Mucosa of rectum (tissue), 2 donors: ENCODE results near the gene PCDHGC5.

Source experiments
- H3K27ac ChIP-seq, 2 donors: one replicate each; pipeline ENCODE4 v1.7.0; 2013; ENCODE audit warnings: inconsistent platforms in 2 of 2, low read depth in 2 of 2, low read length in 2 of 2
- H3K27me3 ChIP-seq, 2 donors: one replicate each; pipeline ENCODE4 v1.7.0; 2013; ENCODE audit warnings: low read length in 2 of 2; ENCODE audit not compliant: control insufficient read depth in 2 of 2, insufficient read depth in 2 of 2
- H3K36me3 ChIP-seq, 2 donors: one replicate each; pipeline ENCODE4 v1.7.0; 2013; ENCODE audit warnings: low read length in 2 of 2; ENCODE audit not compliant: control insufficient read depth in 2 of 2, insufficient read depth in 2 of 2
- H3K4me1 ChIP-seq, 2 donors: one replicate each; pipeline ENCODE4 v1.7.0; 2013; ENCODE audit warnings: low read length in 2 of 2, mild to moderate bottlenecking in 1 of 2; ENCODE audit not compliant: control insufficient read depth in 2 of 2, insufficient read depth in 2 of 2
- H3K4me3 ChIP-seq, 2 donors: one replicate each; pipeline ENCODE4 v1.7.0; 2013; ENCODE audit warnings: low read length in 2 of 2
- H3K9ac ChIP-seq, 2 donors: one replicate each; pipeline ENCODE4 v1.7.0; 2013; ENCODE audit warnings: low read length in 2 of 2, low read depth in 1 of 2, mild to moderate bottlenecking in 1 of 2
- H3K9me3 ChIP-seq, 2 donors: one replicate each; pipeline ENCODE4 v1.7.0; 2013; ENCODE audit warnings: low read length in 2 of 2; ENCODE audit not compliant: control insufficient read depth in 2 of 2
- donor health status: healthy.
- donor health status: Normal muscosa, but diverticular disease.

Gene PCDHGC5

GRCh38 chr5:141490771-141491170 is 1.9 kb downstream of the PCDHGC5 start:
- peaks cover 0 to 3% of the 10 kb centered on the region in 2 donors for H3K4me1 ChIP-seq
- H3K4me3 ChIP-seq: no peak overlapping the region
- no peak overlapping the region for H3K27ac ChIP-seq
- peaks cover 0 to 4% of the 10 kb centered on the region in 2 donors for H3K27me3 ChIP-seq
- H3K9me3 ChIP-seq: no peaks in the 10 kb centered on the region
- H3K9ac ChIP-seq: no peak overlapping the region
- peaks cover 0 to 7% of the 10 kb centered on the region in 2 donors for H3K36me3 ChIP-seq

GRCh38 chr5:141491323-141492167 is 2.7 kb downstream of the PCDHGC5 start:
- Histone ChIP-seq H3K4me1 (peaks cover 0 to 3% of the 10 kb centered on the region in 2 donors), H3K4me3 (no peak overlapping the region), H3K27ac (no peak overlapping the region), H3K9me3 (no peaks in the 10 kb centered on the region), H3K9ac (no peak overlapping the region), H3K27me3 (peaks cover 0 to 4% of the 10 kb centered on the region in 2 donors), H3K36me3 (peaks cover 0 to 1% of the 10 kb centered on the region in 2 donors)

- no peaks in the 10 kb centered on the region for H3K9me3 ChIP-seq
- H3K4me3 ChIP-seq: no peak overlapping the region
- peaks cover 0 to 4% of the 10 kb centered on the region in 2 donors for H3K27me3 ChIP-seq
- H3K9ac ChIP-seq: no peak overlapping the region
- no peaks in the 10 kb centered on the region for H3K36me3 ChIP-seq
- H3K4me1 ChIP-seq: peaks cover 0 to 3% of the 10 kb centered on the region in 2 donors
- no peak overlapping the region for H3K27ac ChIP-seq
Observed at GRCh38 chr5:141492168-141492885, 3.4 kb downstream of the PCDHGC5 start.

GRCh38 chr5:141493500-141494422 is 4.9 kb downstream of the PCDHGC5 start:
- H3K9me3 ChIP-seq: no peaks in the 10 kb centered on the region
- no peak overlapping the region for H3K27ac ChIP-seq
- no peaks in the 10 kb centered on the region for H3K36me3 ChIP-seq
- no peak overlapping the region for H3K9ac ChIP-seq
- no peak overlapping the region for H3K4me3 ChIP-seq
- peaks cover 0 to 4% of the 10 kb centered on the region in 2 donors for H3K27me3 ChIP-seq
- H3K4me1 ChIP-seq: peaks cover 0 to 3% of the 10 kb centered on the region in 2 donors

GRCh38 chr5:141494761-141495452 is 6.0 kb downstream of the PCDHGC5 start:
- Histone ChIP-seq H3K4me3 (no peak overlapping the region), H3K36me3 (no peaks in the 10 kb centered on the region), H3K4me1 (peaks cover 0 to 3% of the 10 kb centered on the region in 2 donors), H3K27me3 (peaks cover 0 to 4% of the 10 kb centered on the region in 2 donors), H3K27ac (no peak overlapping the region), H3K9me3 (no peaks in the 10 kb centered on the region), H3K9ac (no peak overlapping the region)

GRCh38 chr5:141495453-141495811 is 6.6 kb downstream of the PCDHGC5 start:
- Histone ChIP-seq H3K27ac (no peak overlapping the region), H3K4me1 (peaks cover 0 to 3% of the 10 kb centered on the region in 2 donors), H3K4me3 (no peak overlapping the region), H3K36me3 (no peaks in the 10 kb centered on the region), H3K9ac (no peak overlapping the region), H3K9me3 (no peaks in the 10 kb centered on the region), H3K27me3 (peaks cover 0 to 4% of the 10 kb centered on the region in 2 donors)

- peaks cover 0 to 4% of the 10 kb centered on the region in 2 donors for H3K27me3 ChIP-seq
- peaks cover 0 to 3% of the 10 kb centered on the region in 2 donors for H3K4me1 ChIP-seq
- H3K9me3 ChIP-seq: no peaks in the 10 kb centered on the region
- no peak overlapping the region for H3K4me3 ChIP-seq
- H3K9ac ChIP-seq: no peak overlapping the region
- H3K27ac ChIP-seq: no peak overlapping the region
- no peaks in the 10 kb centered on the region for H3K36me3 ChIP-seq
Observed at GRCh38 chr5:141496038-141496437, 7.2 kb downstream of the PCDHGC5 start.

GRCh38 chr5:141501761-141502160 is 12.9 kb downstream of the PCDHGC5 start:
- peaks cover 0 to 5% of the 10 kb centered on the region in 2 donors for H3K36me3 ChIP-seq
- no peak overlapping the region for H3K9ac ChIP-seq
- H3K27ac ChIP-seq: no peak overlapping the region
- no peaks in the 10 kb centered on the region for H3K4me1 ChIP-seq
- no peak overlapping the region for H3K4me3 ChIP-seq
- H3K9me3 ChIP-seq: no peaks in the 10 kb centered on the region
- H3K27me3 ChIP-seq: no peaks in the 10 kb centered on the region

GRCh38 chr5:141503681-141504080 is 14.8 kb downstream of the PCDHGC5 start:
- H3K27ac ChIP-seq: no peak overlapping the region
- no peak overlapping the region for H3K9ac ChIP-seq
- no peaks in the 10 kb centered on the region for H3K9me3 ChIP-seq
- peaks cover 0 to 8% of the 10 kb centered on the region in 2 donors for H3K4me1 ChIP-seq
- no peaks in the 10 kb centered on the region for H3K27me3 ChIP-seq
- H3K36me3 ChIP-seq: peaks cover 0 to 5% of the 10 kb centered on the region in 2 donors
- no peak overlapping the region for H3K4me3 ChIP-seq
